ENCODE data around the gene MACROD1. TPM values are rescaled to one million over a fixed set of nuclear protein-coding genes. Genes with fewer than 3 reads are reported as not detected.
A peak's percentile ranks its signal among the peaks of the same experiment; 100 is the strongest.

Gene MACROD1
- total RNA-seq, 1 donor from 2014 or later, result 91.9 TPM

- no peak overlapping the region for H3K9ac ChIP-seq (ENCODE audit: low read depth in 1 of 3, low read length in 3 of 3)
- H3K36me3 ChIP-seq (ENCODE audit: control insufficient read depth in 3 of 3, insufficient read depth in 3 of 3, low read length in 3 of 3), result no peaks in the 10 kb centered on the region
- H3K9me3 ChIP-seq (ENCODE audit: control insufficient read depth in 3 of 3, low read length in 3 of 3), result no peaks in the 10 kb centered on the region
- H3K27ac ChIP-seq (ENCODE audit: low read depth, low read length), result no peak overlapping the region
- no peak overlapping the region for H3K4me3 ChIP-seq (ENCODE audit: low read length in 3 of 3)
- H3K4me1 ChIP-seq (ENCODE audit: control insufficient read depth in 3 of 3, insufficient read depth in 3 of 3, low read length in 3 of 3), result peaks cover 0 to 41% (median 39%) of the 10 kb centered on the region in 3 donors
- H3K27me3 ChIP-seq (ENCODE audit: control insufficient read depth in 3 of 3, insufficient read depth in 3 of 3, low read length in 3 of 3), result no peaks in the 10 kb centered on the region
Observed at GRCh38 chr11:64022125-64022784, 143.7 kb downstream of the MACROD1 start.

GRCh38 chr11:64021757-64022093 is 144.2 kb downstream of the MACROD1 start:
- no peaks in the 10 kb centered on the region for H3K36me3 ChIP-seq (ENCODE audit: control insufficient read depth in 3 of 3, insufficient read depth in 3 of 3, low read length in 3 of 3)
- H3K4me1 ChIP-seq (ENCODE audit: control insufficient read depth in 3 of 3, insufficient read depth in 3 of 3, low read length in 3 of 3), result peaks cover 0 to 41% (median 39%) of the 10 kb centered on the region in 3 donors
- H3K4me3 ChIP-seq (ENCODE audit: low read length in 3 of 3), result no peak overlapping the region
- no peak overlapping the region for H3K27ac ChIP-seq (ENCODE audit: low read depth, low read length)
- H3K27me3 ChIP-seq (ENCODE audit: control insufficient read depth in 3 of 3, insufficient read depth in 3 of 3, low read length in 3 of 3), result no peaks in the 10 kb centered on the region
- H3K9ac ChIP-seq (ENCODE audit: low read depth in 1 of 3, low read length in 3 of 3), result no peak overlapping the region
- no peaks in the 10 kb centered on the region for H3K9me3 ChIP-seq (ENCODE audit: control insufficient read depth in 3 of 3, low read length in 3 of 3)

GRCh38 chr11:64020976-64021756 is 144.7 kb downstream of the MACROD1 start:
- Histone ChIP-seq H3K9me3 (ENCODE audit: control insufficient read depth in 3 of 3, low read length in 3 of 3) (no peaks in the 10 kb centered on the region), H3K27me3 (ENCODE audit: control insufficient read depth in 3 of 3, insufficient read depth in 3 of 3, low read length in 3 of 3) (no peaks in the 10 kb centered on the region), H3K9ac (ENCODE audit: low read depth in 1 of 3, low read length in 3 of 3) (peak overlapping the region in 1 of 3 donors; percentile 25), H3K27ac (ENCODE audit: low read depth, low read length) (no peak overlapping the region), H3K4me1 (ENCODE audit: control insufficient read depth in 3 of 3, insufficient read depth in 3 of 3, low read length in 3 of 3) (peaks cover 0 to 41% (median 39%) of the 10 kb centered on the region in 3 donors), H3K4me3 (ENCODE audit: low read length in 3 of 3) (no peak overlapping the region), H3K36me3 (ENCODE audit: control insufficient read depth in 3 of 3, insufficient read depth in 3 of 3, low read length in 3 of 3) (no peaks in the 10 kb centered on the region)

GRCh38 chr11:64019106-64020037 is 146.5 kb downstream of the MACROD1 start:
- peak overlapping the region in 1 of 3 donors; percentile 50 for H3K9ac ChIP-seq (ENCODE audit: low read depth in 1 of 3, low read length in 3 of 3)
- H3K4me1 ChIP-seq (ENCODE audit: control insufficient read depth in 3 of 3, insufficient read depth in 3 of 3, low read length in 3 of 3), result peaks cover 0 to 37% (median 34%) of the 10 kb centered on the region in 3 donors
- no peaks in the 10 kb centered on the region for H3K27me3 ChIP-seq (ENCODE audit: control insufficient read depth in 3 of 3, insufficient read depth in 3 of 3, low read length in 3 of 3)
- no peak overlapping the region for H3K27ac ChIP-seq (ENCODE audit: low read depth, low read length)
- H3K9me3 ChIP-seq (ENCODE audit: control insufficient read depth in 3 of 3, low read length in 3 of 3), result no peaks in the 10 kb centered on the region
- H3K4me3 ChIP-seq (ENCODE audit: low read length in 3 of 3), result no peak overlapping the region
- H3K36me3 ChIP-seq (ENCODE audit: control insufficient read depth in 3 of 3, insufficient read depth in 3 of 3, low read length in 3 of 3), result no peaks in the 10 kb centered on the region

GRCh38 chr11:64018310-64018709 is 147.6 kb downstream of the MACROD1 start:
- Histone ChIP-seq H3K27me3 (ENCODE audit: control insufficient read depth in 3 of 3, insufficient read depth in 3 of 3, low read length in 3 of 3) (no peaks in the 10 kb centered on the region), H3K4me3 (ENCODE audit: low read length in 3 of 3) (no peak overlapping the region), H3K36me3 (ENCODE audit: control insufficient read depth in 3 of 3, insufficient read depth in 3 of 3, low read length in 3 of 3) (no peaks in the 10 kb centered on the region), H3K27ac (ENCODE audit: low read depth, low read length) (no peak overlapping the region), H3K9ac (ENCODE audit: low read depth in 1 of 3, low read length in 3 of 3) (no peak overlapping the region), H3K9me3 (ENCODE audit: control insufficient read depth in 3 of 3, low read length in 3 of 3) (no peaks in the 10 kb centered on the region), H3K4me1 (ENCODE audit: control insufficient read depth in 3 of 3, insufficient read depth in 3 of 3, low read length in 3 of 3) (peaks cover 0 to 29% (median 29%) of the 10 kb centered on the region in 3 donors)

GRCh38 chr11:64017945-64018224 is 148.0 kb downstream of the MACROD1 start:
- H3K9ac ChIP-seq (ENCODE audit: low read depth in 1 of 3, low read length in 3 of 3), result no peak overlapping the region
- peaks cover 0 to 26% (median 26%) of the 10 kb centered on the region in 3 donors for H3K4me1 ChIP-seq (ENCODE audit: control insufficient read depth in 3 of 3, insufficient read depth in 3 of 3, low read length in 3 of 3)

GRCh38 chr11:64015935-64016845 is 149.7 kb downstream of the MACROD1 start:
- H3K36me3 ChIP-seq (ENCODE audit: control insufficient read depth in 3 of 3, insufficient read depth in 3 of 3, low read length in 3 of 3), result no peaks in the 10 kb centered on the region
- no peak overlapping the region for H3K4me3 ChIP-seq (ENCODE audit: low read length in 3 of 3)
- H3K4me1 ChIP-seq (ENCODE audit: control insufficient read depth in 3 of 3, insufficient read depth in 3 of 3, low read length in 3 of 3), result peaks cover 0 to 16% (median 12%) of the 10 kb centered on the region in 3 donors
- no peak overlapping the region for H3K9ac ChIP-seq (ENCODE audit: low read depth in 1 of 3, low read length in 3 of 3)
- no peaks in the 10 kb centered on the region for H3K9me3 ChIP-seq (ENCODE audit: control insufficient read depth in 3 of 3, low read length in 3 of 3)
- H3K27ac ChIP-seq (ENCODE audit: low read depth, low read length), result no peak overlapping the region
- H3K27me3 ChIP-seq (ENCODE audit: control insufficient read depth in 3 of 3, insufficient read depth in 3 of 3, low read length in 3 of 3), result no peaks in the 10 kb centered on the region

More at GRCh38 chr11:64017945-64018224, 148.0 kb downstream of the MACROD1 start:
- H3K4me3 ChIP-seq (ENCODE audit: low read length in 3 of 3), result no peak overlapping the region
- H3K27ac ChIP-seq (ENCODE audit: low read depth, low read length), result no peak overlapping the region
- no peaks in the 10 kb centered on the region for H3K9me3 ChIP-seq (ENCODE audit: control insufficient read depth in 3 of 3, low read length in 3 of 3)
- no peaks in the 10 kb centered on the region for H3K36me3 ChIP-seq (ENCODE audit: control insufficient read depth in 3 of 3, insufficient read depth in 3 of 3, low read length in 3 of 3)
- no peaks in the 10 kb centered on the region for H3K27me3 ChIP-seq (ENCODE audit: control insufficient read depth in 3 of 3, insufficient read depth in 3 of 3, low read length in 3 of 3)

GRCh38 chr11:64015510-64015909 is 150.4 kb downstream of the MACROD1 start:
- Histone ChIP-seq H3K4me1 (ENCODE audit: control insufficient read depth in 3 of 3, insufficient read depth in 3 of 3, low read length in 3 of 3) (peaks cover 0 to 15% (median 9%) of the 10 kb centered on the region in 3 donors), H3K27me3 (ENCODE audit: control insufficient read depth in 3 of 3, insufficient read depth in 3 of 3, low read length in 3 of 3) (no peaks in the 10 kb centered on the region), H3K27ac (ENCODE audit: low read depth, low read length) (no peak overlapping the region), H3K9ac (ENCODE audit: low read depth in 1 of 3, low read length in 3 of 3) (no peak overlapping the region), H3K9me3 (ENCODE audit: control insufficient read depth in 3 of 3, low read length in 3 of 3) (no peaks in the 10 kb centered on the region), H3K4me3 (ENCODE audit: low read length in 3 of 3) (no peak overlapping the region), H3K36me3 (ENCODE audit: control insufficient read depth in 3 of 3, insufficient read depth in 3 of 3, low read length in 3 of 3) (no peaks in the 10 kb centered on the region)

- Histone ChIP-seq H3K27ac (ENCODE audit: low read depth, low read length) (no peak overlapping the region), H3K36me3 (ENCODE audit: control insufficient read depth in 3 of 3, insufficient read depth in 3 of 3, low read length in 3 of 3) (no peaks in the 10 kb centered on the region), H3K9me3 (ENCODE audit: control insufficient read depth in 3 of 3, low read length in 3 of 3) (no peaks in the 10 kb centered on the region), H3K4me1 (ENCODE audit: control insufficient read depth in 3 of 3, insufficient read depth in 3 of 3, low read length in 3 of 3) (peaks cover 0 to 6% (median 4%) of the 10 kb centered on the region in 3 donors), H3K9ac (ENCODE audit: low read depth in 1 of 3, low read length in 3 of 3) (no peak overlapping the region), H3K4me3 (ENCODE audit: low read length in 3 of 3) (no peak overlapping the region), H3K27me3 (ENCODE audit: control insufficient read depth in 3 of 3, insufficient read depth in 3 of 3, low read length in 3 of 3) (no peaks in the 10 kb centered on the region)
Observed at GRCh38 chr11:64014356-64014755, 151.6 kb downstream of the MACROD1 start.
